ENCODE data around the gene SCGB1A1. TPM values are rescaled to one million over a fixed set of nuclear protein-coding genes. Genes with fewer than 3 reads are reported as not detected.

Gene SCGB1A1
- total RNA-seq, 4 donors from 2014 or later: not detected

- WGBS, 2 donors: 92 to 93% methylated on average over 15 of the region's 15 CpGs
- DNase-seq (ENCODE audit: low spot score in 2 of 2): no peak
- TF ChIP-seq CTCF (IDR thresholded peaks at IDR 0.05) (no peak), POLR2A (IDR thresholded peaks at IDR 0.05) (no peak)
- intact Hi-C loops (cut with DNase I; ENCODE audit: low total_unique reads): no loop called here
- no peak overlapping the region for H3K4me3 ChIP-seq (ENCODE audit: low read depth, poor library complexity, severe bottlenecking)
Measured at GRCh38 chr11:62450543-62451240, 31.9 kb downstream of the SCGB1A1 start.

GRCh38 chr11:62451241-62451621 is 32.4 kb downstream of the SCGB1A1 start:
- 93 to 95% methylated on average over 8 of the region's 8 CpGs for WGBS, 2 donors
- no peak overlapping the region for H3K4me3 ChIP-seq (ENCODE audit: low read depth, poor library complexity, severe bottlenecking)
- TF ChIP-seq POLR2A (IDR thresholded peaks at IDR 0.05): no peak
- TF ChIP-seq CTCF (IDR thresholded peaks at IDR 0.05): no peak
- no peak for DNase-seq (ENCODE audit: low spot score in 2 of 2)
- intact Hi-C loops (cut with DNase I; ENCODE audit: low total_unique reads): no loop called here

GRCh38 chr11:62452261-62452660 is 33.4 kb downstream of the SCGB1A1 start:
- TF ChIP-seq CTCF (IDR thresholded peaks at IDR 0.05) (no peak), POLR2A (IDR thresholded peaks at IDR 0.05) (no peak)
- intact Hi-C loops (cut with DNase I; ENCODE audit: low total_unique reads): no loop called here
- no peak for DNase-seq (ENCODE audit: low spot score in 2 of 2)
- no peak overlapping the region for H3K4me3 ChIP-seq (ENCODE audit: low read depth, poor library complexity, severe bottlenecking)
- WGBS, 2 donors: 91% methylated on average over 6 of the region's 6 CpGs

- DNase-seq (ENCODE audit: low spot score in 2 of 2): no peak
- no peak overlapping the region for H3K4me3 ChIP-seq (ENCODE audit: low read depth, poor library complexity, severe bottlenecking)
- TF ChIP-seq CTCF (IDR thresholded peaks at IDR 0.05) (no peak), POLR2A (IDR thresholded peaks at IDR 0.05) (no peak)
- intact Hi-C loops (cut with DNase I; ENCODE audit: low total_unique reads): no loop called here
- 90 to 93% methylated on average over 11 of the region's 11 CpGs for WGBS, 2 donors
Measured at GRCh38 chr11:62452839-62453468, 34.1 kb downstream of the SCGB1A1 start.

GRCh38 chr11:62456630-62457029 is 37.8 kb downstream of the SCGB1A1 start:
- no peak for DNase-seq (ENCODE audit: low spot score in 2 of 2)
- no peak overlapping the region for H3K4me3 ChIP-seq (ENCODE audit: low read depth, poor library complexity, severe bottlenecking)
- 76 to 81% methylated on average over 4 of the region's 4 CpGs for WGBS, 2 donors
- TF ChIP-seq POLR2A (IDR thresholded peaks at IDR 0.05) (no peak), CTCF (IDR thresholded peaks at IDR 0.05) (no peak)
- intact Hi-C loops (cut with DNase I; ENCODE audit: low total_unique reads): no loop called here
